GM18508 (cell line): ENCODE data around the gene SSMEM1.
"Not testable (repeated sequence)": the region's sequence is repeated elsewhere in the genome, so short reads cannot be mapped to it uniquely, and the experiment has no call there.

Source experiments
- ATAC-seq: cut with Tn5 transposase; IDR thresholded peaks from one replicate; pipeline ENCODE4 v1.9.1; 2021; ENCODE audit warnings: moderate number of reproducible peaks; ENCODE audit not compliant: insufficient read depth, unreplicated experiment

The SSMEM1 gene

GRCh38 chr7:130207642-130208041 lies at the start of gene SSMEM1:
Gene SSMEM1, plus strand, starts transcription at chr7:130207860. Its CDS starts 51 bp downstream, at chr7:130207911.
- ATAC-seq: no peak

GRCh38 chr7:130160023-130160422 lies 47.6 kb upstream of the SSMEM1 start:
- no peak for ATAC-seq

GRCh38 chr7:130160455-130160854 lies 47.2 kb upstream of the SSMEM1 start:
- no peak for ATAC-seq

GRCh38 chr7:130162196-130162595 lies 45.5 kb upstream of the SSMEM1 start:
- no peak for ATAC-seq

GRCh38 chr7:130174237-130174959 lies 33.3 kb upstream of the SSMEM1 start:
- no peak for ATAC-seq

GRCh38 chr7:130178251-130178650 lies 29.4 kb upstream of the SSMEM1 start:
- ATAC-seq: no peak

GRCh38 chr7:130179631-130180030 lies 28.0 kb upstream of the SSMEM1 start:
- no peak for ATAC-seq

GRCh38 chr7:130180571-130181262 lies 26.9 kb upstream of the SSMEM1 start:
- no peak for ATAC-seq

- ATAC-seq: no peak
Observed at GRCh38 chr7:130181263-130181605, 26.4 kb upstream of the SSMEM1 start.

- peak; percentile 61 for ATAC-seq
Observed at GRCh38 chr7:130182990-130183389, 24.7 kb upstream of the SSMEM1 start.

- not testable (repeated sequence) for ATAC-seq
Observed at GRCh38 chr7:130184349-130184748, 23.3 kb upstream of the SSMEM1 start.

GRCh38 chr7:130187360-130187759 lies 20.3 kb upstream of the SSMEM1 start:
- no peak for ATAC-seq

- ATAC-seq: no peak
Observed at GRCh38 chr7:130189343-130189742, 18.3 kb upstream of the SSMEM1 start.

GRCh38 chr7:130191791-130192190 lies 15.9 kb upstream of the SSMEM1 start:
- no peak for ATAC-seq

GRCh38 chr7:130195396-130195795 lies 12.3 kb upstream of the SSMEM1 start:
- ATAC-seq: no peak

GRCh38 chr7:130196476-130196875 lies 11.2 kb upstream of the SSMEM1 start:
- no peak for ATAC-seq

GRCh38 chr7:130197094-130197493 lies 10.6 kb upstream of the SSMEM1 start:
- no peak for ATAC-seq

GRCh38 chr7:130201796-130202195 lies 5.9 kb upstream of the SSMEM1 start:
- ATAC-seq: no peak

- peak; percentile 80 for ATAC-seq
Observed at GRCh38 chr7:130205084-130205947, 2.3 kb upstream of the SSMEM1 start, which contains the start of gene TMEM209. Gene TMEM209, minus strand, starts transcription at chr7:130205406. Its CDS starts 31 bp downstream, at chr7:130205375.

GRCh38 chr7:130207033-130207432 lies 627 bp upstream of the SSMEM1 start:
- ATAC-seq: no peak

GRCh38 chr7:130208516-130208915 lies 856 bp downstream of the SSMEM1 start:
- no peak for ATAC-seq
